HL-60 (cell line): ENCODE data around the gene LRRC37B.

ENCODE experiments used
- DNase-seq, 2 experiments: peaks; one replicate each; pipeline ENCODE4 v3.0.0-alpha.2; 2010 to 2020; ENCODE audit warnings: low read depth in 1 of 2, low spot score in 1 of 2
- H3K27ac ChIP-seq: fragments of 250-450 bp; sonication (Bioruptor Pico); replicated peaks from 2 replicates; pipeline ENCODE4 v1.5.1; 2020; ENCODE audit warnings: mild to moderate bottlenecking, moderate library complexity
- H3K27me3 ChIP-seq: fragments of 250-450 bp; sonication (Bioruptor Pico); 2 replicates; pipeline ENCODE4 v1.5.1; 2021; ENCODE audit warnings: mild to moderate bottlenecking, moderate library complexity; ENCODE audit not compliant: insufficient read depth, poor library complexity, severe bottlenecking
- H3K4me3 ChIP-seq: replicated peaks from 2 replicates; pipeline ENCODE4 v1.5.1; 2011; ENCODE audit warnings: mild to moderate bottlenecking, control low read depth, low read length; ENCODE audit not compliant: insufficient read depth
- CTCF ChIP-seq: IDR thresholded peaks from one replicate; pipeline ENCODE4 v1.5.1; 2011; ENCODE audit warnings: low read length, control low read depth, inconsistent platforms; ENCODE audit not compliant: insufficient read depth
- GABPA ChIP-seq: IDR thresholded peaks from 2 replicates; pipeline ENCODE4 v1.6.1; 2012; ENCODE audit warnings: low read depth
- POLR2AphosphoS5 ChIP-seq: IDR thresholded peaks from 2 replicates; pipeline ENCODE4 v1.6.1; 2012; ENCODE audit warnings: low read depth
- REST ChIP-seq: IDR thresholded peaks from 2 replicates; pipeline ENCODE4 v1.6.1; 2012; ENCODE audit warnings: low read depth; ENCODE audit not compliant: insufficient replicate concordance
- SPI1 ChIP-seq: IDR thresholded peaks from 2 replicates; pipeline ENCODE4 v1.6.1; 2012; ENCODE audit warnings: low read depth, mild to moderate bottlenecking, borderline replicate concordance

Gene LRRC37B

DNA sequence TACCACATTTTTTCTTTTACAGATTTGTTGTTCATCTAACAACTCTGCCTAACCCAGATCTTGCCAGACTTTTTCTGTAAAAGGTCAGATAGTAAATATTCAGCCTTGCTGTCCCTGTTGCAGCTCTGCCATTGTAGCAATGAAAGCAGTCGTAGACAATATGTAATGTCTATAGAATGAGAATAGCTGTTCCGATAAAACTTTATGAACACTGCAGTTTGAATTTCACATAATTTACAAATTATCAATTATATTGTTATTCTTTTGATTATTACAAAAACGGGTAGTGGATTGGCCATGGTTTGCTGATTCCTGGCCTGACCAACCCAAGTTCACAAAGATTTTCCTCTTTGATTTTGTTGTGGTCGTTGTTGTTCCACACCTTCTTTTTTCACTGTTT lies 2.9 kb downstream of the LRRC37B start:
- TF ChIP-seq GABPA = no peak
- no peak for TF ChIP-seq POLR2AphosphoS5
- TF ChIP-seq CTCF = no peak
- no peak for TF ChIP-seq REST
- no peak for TF ChIP-seq SPI1
- Histone ChIP-seq H3K27me3 (no peaks in the 10 kb centered on the region), H3K27ac (no peak overlapping the region), H3K4me3 (no peak overlapping the region)
- DNase-seq = no peak

GRCh38 chr17:32015245-32016013 lies 8.2 kb downstream of the LRRC37B start:
- Histone ChIP-seq H3K27ac (peak overlapping the region; percentile 74), H3K4me3 (no peak overlapping the region), H3K27me3 (no peaks in the 10 kb centered on the region)
- TF ChIP-seq GABPA (no peak), POLR2AphosphoS5 (no peak), REST (no peak), CTCF (no peak), SPI1 (no peak)
- DNase-seq = no peak

DNA sequence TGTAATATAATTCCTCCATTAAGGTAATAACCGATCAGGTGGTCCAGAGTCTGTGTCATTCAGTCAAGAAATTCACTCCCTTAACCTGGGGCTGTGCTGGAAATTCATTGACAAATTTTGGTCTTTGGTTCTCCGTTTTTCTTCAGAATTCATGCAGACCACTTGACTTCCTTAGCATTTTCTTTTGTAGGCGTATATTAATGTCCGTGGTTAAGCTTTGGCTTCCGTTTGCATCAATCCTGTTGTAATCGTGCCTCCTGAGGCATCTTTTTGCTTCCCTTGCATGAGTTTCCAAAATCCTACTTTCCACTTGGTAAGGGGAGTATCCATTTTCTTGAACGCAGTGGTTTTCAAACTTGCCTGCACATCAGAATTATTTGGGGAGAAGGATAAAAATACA lies 9.0 kb downstream of the LRRC37B start:
- H3K4me3 ChIP-seq = no peak overlapping the region
- no peaks in the 10 kb centered on the region for H3K27me3 ChIP-seq
- peak overlapping the region; percentile 74 for H3K27ac ChIP-seq
- TF ChIP-seq REST (no peak), SPI1 (peak; percentile 57; the same call in 1 of the 2 replicates), CTCF (no peak), GABPA (no peak)
- DNase-seq = peak in 1 of 2 experiments; percentile 58
